Cardiac fibroblast (primary cell): ENCODE measurements around the gene DDX5.
A peak's percentile ranks its signal among the peaks of the same experiment; 100 is the strongest.

ENCODE experiments used
- DNase-seq, 2 donors: peaks; one replicate each; pipeline versions ENCODE4 v3.0.0 to v3.0.0-alpha.2; 2010; ENCODE audit warnings: low read depth in 2 of 2
- H3K4me3 ChIP-seq, 2 donors: replicated peaks in 1 of 2; 1 replicate in 1 of 2; 2 replicates in 1 of 2; pipeline ENCODE4 v1.5.1; 2011; ENCODE audit warnings: low read depth in 2 of 2, low read length in 2 of 2, mild to moderate bottlenecking in 2 of 2, moderate library complexity in 1 of 2
- TF ChIP-seq, protein P1 (sequence below): IDR thresholded peaks from one replicate; pipeline ENCODE4 v1.5.1; 2011; ENCODE audit warnings: low read depth, mild to moderate bottlenecking, low read length, inconsistent platforms

DDX5 gene

DNA sequence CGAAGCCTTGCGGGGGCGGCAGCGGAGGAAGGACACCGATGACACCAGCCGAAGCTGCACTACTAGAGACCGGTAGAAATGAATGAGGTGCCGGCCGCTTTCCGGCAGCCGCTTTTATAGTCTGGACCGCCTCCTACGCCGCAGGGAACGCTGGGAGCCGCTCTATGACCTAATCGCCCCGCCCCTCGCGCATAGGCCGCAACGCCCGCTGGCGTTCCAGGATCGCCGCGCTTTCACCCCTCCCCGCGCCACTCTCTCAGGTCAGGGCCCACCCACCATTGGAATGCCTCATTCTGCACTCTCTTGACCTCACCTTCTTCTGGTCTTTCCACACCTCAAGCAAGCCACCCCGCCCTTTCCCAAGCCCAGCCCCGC, at the start of gene DDX5:
TSS of gene DDX5 (minus strand) at position 89 of the 375 bp plus-strand sequence. CDS start 170 bp downstream, outside the sequence.
- H3K4me3 ChIP-seq, result peak within 1 kb of the TSS; percentile 99 to 100
- peak; percentile 98 for DNase-seq
- TF ChIP-seq, protein P1, sequence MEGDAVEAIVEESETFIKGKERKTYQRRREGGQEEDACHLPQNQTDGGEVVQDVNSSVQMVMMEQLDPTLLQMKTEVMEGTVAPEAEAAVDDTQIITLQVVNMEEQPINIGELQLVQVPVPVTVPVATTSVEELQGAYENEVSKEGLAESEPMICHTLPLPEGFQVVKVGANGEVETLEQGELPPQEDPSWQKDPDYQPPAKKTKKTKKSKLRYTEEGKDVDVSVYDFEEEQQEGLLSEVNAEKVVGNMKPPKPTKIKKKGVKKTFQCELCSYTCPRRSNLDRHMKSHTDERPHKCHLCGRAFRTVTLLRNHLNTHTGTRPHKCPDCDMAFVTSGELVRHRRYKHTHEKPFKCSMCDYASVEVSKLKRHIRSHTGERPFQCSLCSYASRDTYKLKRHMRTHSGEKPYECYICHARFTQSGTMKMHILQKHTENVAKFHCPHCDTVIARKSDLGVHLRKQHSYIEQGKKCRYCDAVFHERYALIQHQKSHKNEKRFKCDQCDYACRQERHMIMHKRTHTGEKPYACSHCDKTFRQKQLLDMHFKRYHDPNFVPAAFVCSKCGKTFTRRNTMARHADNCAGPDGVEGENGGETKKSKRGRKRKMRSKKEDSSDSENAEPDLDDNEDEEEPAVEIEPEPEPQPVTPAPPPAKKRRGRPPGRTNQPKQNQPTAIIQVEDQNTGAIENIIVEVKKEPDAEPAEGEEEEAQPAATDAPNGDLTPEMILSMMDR, result no peak

DNA sequence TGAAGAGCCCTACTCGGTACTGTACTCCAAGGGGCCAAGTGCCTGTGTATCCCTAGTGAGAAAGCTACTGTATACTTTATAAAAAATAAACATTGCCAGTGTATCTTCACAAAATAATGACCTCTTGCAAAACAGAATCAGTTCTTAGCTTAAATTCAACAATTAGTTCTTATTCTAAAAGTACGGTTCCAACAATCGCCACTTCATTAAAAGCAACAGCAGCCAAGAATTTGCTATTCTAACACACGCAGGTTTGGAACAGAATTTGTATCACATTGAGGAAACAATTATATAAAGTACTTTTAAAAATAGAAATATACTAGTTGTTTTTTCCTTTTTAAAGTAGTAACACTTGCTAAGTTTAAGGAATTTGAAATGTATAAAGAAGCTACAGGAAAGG, 49.2 kb upstream of the DDX5 start:
- H3K4me3 ChIP-seq, result no peak overlapping the region
- TF ChIP-seq, protein P1, result no peak
- no peak for DNase-seq

DNA sequence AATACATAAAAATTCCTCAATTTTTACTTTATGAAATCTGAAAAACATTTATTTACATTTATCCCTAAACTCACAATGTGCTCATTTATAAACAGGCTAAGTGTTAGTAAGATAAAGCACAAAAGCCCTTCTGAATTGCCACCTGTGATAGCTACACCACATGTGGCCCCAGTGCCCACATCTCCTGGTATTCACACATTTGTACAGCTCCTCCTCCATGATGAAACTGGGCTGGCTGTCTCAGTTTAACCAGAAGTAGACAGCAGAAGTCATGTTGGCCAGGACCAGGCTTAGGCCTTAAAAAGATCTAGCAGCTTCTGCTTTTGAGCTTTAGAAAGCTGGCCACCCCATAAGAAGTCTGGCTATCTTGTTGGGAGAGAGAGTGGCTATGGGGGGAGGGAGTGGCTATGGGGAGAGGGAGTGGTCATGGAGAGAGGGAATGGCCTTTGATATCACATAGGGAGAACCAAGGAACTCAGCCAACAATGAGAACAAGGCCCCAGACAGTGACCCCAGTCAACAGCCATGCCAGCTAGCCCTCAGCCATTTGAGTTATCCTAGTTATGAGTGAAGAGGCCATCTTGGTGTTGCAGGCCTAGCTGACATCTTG, 48.0 kb upstream of the DDX5 start:
- no peak for DNase-seq
- TF ChIP-seq, protein P1, result no peak
- H3K4me3 ChIP-seq, result no peak overlapping the region

GRCh38 chr17:64551461-64551860, 45.4 kb upstream of the DDX5 start:
- TF ChIP-seq, protein P1, result no peak
- DNase-seq, result no peak
- H3K4me3 ChIP-seq, result no peak overlapping the region

DNA sequence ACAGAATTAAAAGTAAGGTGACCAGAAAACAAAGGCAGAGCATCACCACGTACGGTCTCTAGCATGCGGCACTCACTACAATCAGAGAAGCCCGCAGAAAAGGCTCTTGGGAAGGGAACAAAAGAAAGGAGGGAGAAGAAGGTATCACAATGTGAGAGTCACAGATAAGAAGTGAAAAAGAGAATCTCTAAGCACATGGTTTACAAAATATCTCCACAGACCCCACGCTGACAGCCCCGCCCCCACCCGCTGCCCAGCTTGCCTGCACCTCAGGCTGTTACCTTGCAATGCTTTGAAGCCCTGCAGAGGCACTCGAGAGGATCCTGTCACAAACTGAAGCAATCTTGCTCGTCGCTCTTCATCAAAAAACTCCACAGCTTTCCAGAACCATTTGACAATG, 41.2 kb upstream of the DDX5 start:
- H3K4me3 ChIP-seq, result no peak overlapping the region
- no peak for DNase-seq
- TF ChIP-seq, protein P1, result no peak

GRCh38 chr17:64546716-64547115, 40.6 kb upstream of the DDX5 start:
- DNase-seq, result no peak
- TF ChIP-seq, protein P1, result no peak
- no peak overlapping the region for H3K4me3 ChIP-seq

DNA sequence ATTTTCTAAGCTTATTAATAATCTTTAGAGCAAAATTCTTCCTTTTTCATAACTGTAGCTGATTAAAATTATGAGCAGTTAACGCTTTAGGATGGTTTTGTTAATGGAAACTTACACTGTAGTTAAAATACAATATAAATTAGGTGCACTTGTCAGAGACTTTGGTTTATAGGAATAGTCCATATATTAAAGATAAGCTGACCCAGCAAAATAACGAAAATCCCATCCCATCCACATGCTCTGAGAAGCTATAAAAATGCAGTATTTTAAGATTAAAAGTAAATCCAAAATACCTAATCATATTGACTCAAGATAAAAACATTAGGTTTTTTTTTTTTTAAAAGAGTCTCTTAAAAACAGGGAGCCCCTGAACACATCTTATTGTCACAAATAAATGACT, 38.7 kb upstream of the DDX5 start:
- DNase-seq, result no peak
- TF ChIP-seq, protein P1, result no peak
- no peak overlapping the region for H3K4me3 ChIP-seq
